ENCODE results near the gene THSD7B. TPM values are rescaled to one million over a fixed set of nuclear protein-coding genes. Genes with fewer than 3 reads are reported as not detected.

THSD7B gene
- total RNA-seq, 1 donor from 2014 or later: 0.14 TPM

DNA sequence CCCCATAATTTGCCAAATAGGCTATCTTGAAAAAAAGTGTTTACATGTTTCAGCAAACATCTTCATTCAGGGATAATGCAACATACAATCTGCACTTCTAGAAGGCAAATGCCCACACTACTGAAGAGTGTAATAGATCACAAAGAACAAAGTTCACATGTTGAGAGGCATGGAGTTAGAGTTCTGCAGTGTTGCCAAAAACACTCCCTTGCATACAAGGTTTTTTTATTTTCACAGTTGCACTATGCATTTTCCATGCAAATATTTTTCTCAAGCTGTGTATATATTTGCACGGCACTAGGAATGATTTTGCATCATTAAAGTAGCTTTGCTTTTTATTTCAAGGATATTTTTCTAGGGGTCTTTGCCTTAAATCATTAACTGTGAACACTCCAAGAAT is 409.9 kb downstream of the THSD7B start:
- Histone ChIP-seq H3K9me3 (no peaks in the 10 kb centered on the region), H3K4me1 (no peaks in the 10 kb centered on the region), H3K27ac (no peak overlapping the region), H3K27me3 (no peaks in the 10 kb centered on the region), H3K4me3 (no peak overlapping the region), H3K36me3 (no peaks in the 10 kb centered on the region)
- TF ChIP-seq, protein P1, sequence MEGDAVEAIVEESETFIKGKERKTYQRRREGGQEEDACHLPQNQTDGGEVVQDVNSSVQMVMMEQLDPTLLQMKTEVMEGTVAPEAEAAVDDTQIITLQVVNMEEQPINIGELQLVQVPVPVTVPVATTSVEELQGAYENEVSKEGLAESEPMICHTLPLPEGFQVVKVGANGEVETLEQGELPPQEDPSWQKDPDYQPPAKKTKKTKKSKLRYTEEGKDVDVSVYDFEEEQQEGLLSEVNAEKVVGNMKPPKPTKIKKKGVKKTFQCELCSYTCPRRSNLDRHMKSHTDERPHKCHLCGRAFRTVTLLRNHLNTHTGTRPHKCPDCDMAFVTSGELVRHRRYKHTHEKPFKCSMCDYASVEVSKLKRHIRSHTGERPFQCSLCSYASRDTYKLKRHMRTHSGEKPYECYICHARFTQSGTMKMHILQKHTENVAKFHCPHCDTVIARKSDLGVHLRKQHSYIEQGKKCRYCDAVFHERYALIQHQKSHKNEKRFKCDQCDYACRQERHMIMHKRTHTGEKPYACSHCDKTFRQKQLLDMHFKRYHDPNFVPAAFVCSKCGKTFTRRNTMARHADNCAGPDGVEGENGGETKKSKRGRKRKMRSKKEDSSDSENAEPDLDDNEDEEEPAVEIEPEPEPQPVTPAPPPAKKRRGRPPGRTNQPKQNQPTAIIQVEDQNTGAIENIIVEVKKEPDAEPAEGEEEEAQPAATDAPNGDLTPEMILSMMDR (IDR thresholded peaks at IDR 0.05): no peak
- DNase-seq (no peak), ATAC-seq (no peak)
- intact Hi-C loops (cut with DNase I): no loop called here

DNA sequence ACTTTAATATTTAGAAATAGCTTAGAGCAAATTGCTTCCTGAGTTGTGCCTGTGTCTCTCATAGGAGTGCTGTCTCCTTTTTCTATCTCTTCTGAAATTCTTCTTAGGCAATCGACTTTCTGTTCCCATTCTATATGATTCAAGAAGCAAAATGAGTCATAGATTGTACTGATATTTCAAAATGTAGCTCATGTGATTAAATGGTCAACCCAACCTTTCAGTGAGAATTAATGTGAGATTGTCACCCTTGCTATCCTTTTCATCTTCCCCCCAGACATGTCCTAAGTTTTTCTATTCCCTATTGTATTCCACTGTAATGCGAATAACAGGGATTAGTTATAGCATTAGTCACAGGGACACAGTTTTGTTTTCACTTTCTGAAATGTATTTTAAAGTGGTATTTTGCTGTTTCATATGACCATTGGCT is 413.6 kb downstream of the THSD7B start:
- Histone ChIP-seq H3K36me3 (no peaks in the 10 kb centered on the region), H3K27me3 (no peaks in the 10 kb centered on the region), H3K9me3 (no peaks in the 10 kb centered on the region), H3K4me3 (no peak overlapping the region), H3K4me1 (no peaks in the 10 kb centered on the region), H3K27ac (no peak overlapping the region)
- intact Hi-C loops (cut with DNase I): no loop called here
- TF ChIP-seq, protein P1 (IDR thresholded peaks at IDR 0.05): no peak
- DNase-seq (no peak), ATAC-seq (peak; percentile 73)

DNA sequence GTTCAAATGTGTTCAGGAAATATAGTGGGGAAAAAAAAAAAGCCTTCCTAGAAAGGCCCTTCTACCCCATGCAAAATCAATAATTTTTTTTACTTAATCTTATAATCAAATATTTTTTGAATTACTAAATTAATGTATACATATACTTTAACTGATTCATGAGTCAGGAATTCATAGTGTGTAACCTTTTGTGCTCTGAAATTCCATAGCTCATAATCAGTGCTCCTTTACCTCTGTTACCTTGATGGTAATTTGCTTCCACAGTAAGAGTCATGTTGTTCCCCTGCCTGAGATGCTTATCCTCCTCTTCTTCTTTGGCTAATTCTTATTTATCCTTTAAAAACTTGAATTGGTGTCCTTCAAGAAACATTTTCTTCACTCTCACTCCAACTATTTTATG is 414.2 kb downstream of the THSD7B start:
- TF ChIP-seq, protein P1 (IDR thresholded peaks at IDR 0.05): no peak
- no peak overlapping the region for H3K27ac ChIP-seq
- no peaks in the 10 kb centered on the region for H3K4me1 ChIP-seq
- intact Hi-C loops (cut with DNase I): no loop called here
- H3K27me3 ChIP-seq: no peaks in the 10 kb centered on the region
- no peaks in the 10 kb centered on the region for H3K36me3 ChIP-seq
- ATAC-seq (no peak), DNase-seq (no peak)
- H3K9me3 ChIP-seq: no peaks in the 10 kb centered on the region
- no peak overlapping the region for H3K4me3 ChIP-seq

DNA sequence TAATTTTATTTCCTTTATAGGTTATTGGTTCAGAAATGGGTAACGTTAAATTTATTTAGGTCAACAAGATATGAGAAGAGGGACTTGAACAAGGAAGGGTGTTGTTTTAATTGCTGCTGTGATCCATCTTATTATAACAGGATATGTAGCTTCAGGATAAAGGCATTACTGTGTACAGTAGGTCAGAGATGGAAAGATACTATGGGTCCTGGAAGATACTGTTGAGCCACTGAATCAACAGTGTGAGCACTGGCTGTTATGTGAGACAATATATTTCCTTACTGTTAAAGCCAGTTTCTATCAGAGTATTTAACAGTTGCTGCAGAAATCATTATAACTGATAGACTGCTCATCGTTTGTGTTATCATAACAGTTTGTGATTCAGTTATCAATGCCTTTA is 414.7 kb downstream of the THSD7B start:
- TF ChIP-seq, protein P1 (IDR thresholded peaks at IDR 0.05): no peak
- DNase-seq (no peak), ATAC-seq (no peak)
- Histone ChIP-seq H3K4me1 (no peaks in the 10 kb centered on the region), H3K27me3 (no peaks in the 10 kb centered on the region), H3K9me3 (no peaks in the 10 kb centered on the region), H3K27ac (no peak overlapping the region), H3K4me3 (no peak overlapping the region), H3K36me3 (no peaks in the 10 kb centered on the region)
- intact Hi-C loops (cut with DNase I): no loop called here

DNA sequence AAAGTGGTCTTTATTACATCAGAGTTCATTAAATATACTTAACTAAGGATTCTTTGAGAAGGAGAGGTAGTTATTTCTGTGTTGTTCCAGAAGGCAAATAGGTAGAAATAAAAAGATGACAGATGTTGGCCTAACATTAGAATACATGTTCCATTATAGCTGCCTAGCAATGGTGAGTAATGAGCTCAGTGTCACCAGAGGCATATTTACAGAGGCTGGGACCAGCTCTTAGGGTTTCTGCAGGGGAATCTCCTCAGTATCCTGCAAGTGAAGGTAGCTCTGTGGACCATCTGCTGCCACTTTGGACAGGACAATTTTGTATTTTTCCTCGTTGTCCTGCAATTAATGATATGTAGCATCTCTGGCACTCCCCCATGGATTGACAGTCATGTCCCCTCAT is 416.0 kb downstream of the THSD7B start:
- intact Hi-C loops (cut with DNase I): no loop called here
- DNase-seq (no peak), ATAC-seq (no peak)
- TF ChIP-seq, protein P1 (IDR thresholded peaks at IDR 0.05): no peak
- Histone ChIP-seq H3K27ac (no peak overlapping the region), H3K4me1 (no peaks in the 10 kb centered on the region), H3K27me3 (no peaks in the 10 kb centered on the region), H3K36me3 (no peaks in the 10 kb centered on the region), H3K4me3 (no peak overlapping the region), H3K9me3 (no peaks in the 10 kb centered on the region)

DNA sequence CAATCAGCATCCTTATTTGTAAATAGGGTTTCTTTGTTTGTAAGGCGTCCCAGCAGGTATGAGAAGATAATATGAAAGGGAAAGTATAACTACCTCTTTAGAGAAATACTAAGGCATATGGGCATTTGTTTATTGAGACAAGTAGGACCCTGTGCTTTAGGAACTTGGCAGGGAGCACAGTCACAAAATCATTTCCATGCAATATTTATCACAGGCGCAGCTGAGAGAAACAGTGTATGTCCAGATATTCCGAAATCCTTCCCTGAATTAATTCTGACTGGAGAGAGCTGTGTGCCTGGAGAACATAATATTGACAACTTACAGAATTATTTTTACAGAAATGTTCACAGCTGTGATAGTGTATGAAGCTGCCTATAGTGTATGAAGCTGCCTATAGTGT is 416.7 kb downstream of the THSD7B start:
- no peaks in the 10 kb centered on the region for H3K36me3 ChIP-seq
- H3K4me3 ChIP-seq: no peak overlapping the region
- DNase-seq (no peak), ATAC-seq (no peak)
- H3K27me3 ChIP-seq: no peaks in the 10 kb centered on the region
- no peak overlapping the region for H3K27ac ChIP-seq
- TF ChIP-seq, protein P1 (IDR thresholded peaks at IDR 0.05): no peak
- intact Hi-C loops (cut with DNase I): no loop called here
- H3K4me1 ChIP-seq: no peaks in the 10 kb centered on the region
- H3K9me3 ChIP-seq: no peaks in the 10 kb centered on the region

Data from upper lobe of right lung (tissue), 1 donor.